GM10266 (cell line): ENCODE data around the gene BCR.

Source experiments
- DNase-seq: peaks from one replicate; pipeline ENCODE4 v3.0.0; 2012; ENCODE audit errors: extremely low spot score
- CTCF ChIP-seq: IDR thresholded peaks from 2 replicates; pipeline ENCODE4 v1.5.1; 2012; ENCODE audit warnings: mild to moderate bottlenecking, low read depth; ENCODE audit not compliant: control insufficient read depth, insufficient read depth; ENCODE audit errors: missing control alignments

BCR gene

GRCh38 chr22:23280356-23281052 lies 100.2 kb downstream of the BCR start:
- TF ChIP-seq CTCF = no peak
- DNase-seq = no peak

DNA sequence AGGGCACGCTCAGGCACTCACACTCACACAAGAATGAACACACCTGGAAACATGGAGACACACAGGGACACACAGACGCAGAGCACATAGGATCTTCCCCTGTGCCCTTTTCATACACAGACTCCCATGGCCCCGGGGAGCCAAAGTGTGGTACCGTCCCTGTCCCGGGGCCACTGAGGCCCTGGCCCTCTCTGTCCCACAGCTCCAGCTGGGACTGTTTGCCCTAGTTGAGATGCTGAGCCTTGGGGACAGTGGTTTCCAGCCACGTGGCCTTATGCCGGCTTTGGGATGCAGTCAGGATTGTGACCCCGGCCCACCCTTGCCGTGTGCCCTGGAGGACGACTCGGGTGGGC lies 100.7 kb downstream of the BCR start:
- no peak for TF ChIP-seq CTCF
- no peak for DNase-seq

- TF ChIP-seq CTCF = peak; percentile 95
Measured at GRCh38 chr22:23281406-23282088, 101.2 kb downstream of the BCR start.

DNA sequence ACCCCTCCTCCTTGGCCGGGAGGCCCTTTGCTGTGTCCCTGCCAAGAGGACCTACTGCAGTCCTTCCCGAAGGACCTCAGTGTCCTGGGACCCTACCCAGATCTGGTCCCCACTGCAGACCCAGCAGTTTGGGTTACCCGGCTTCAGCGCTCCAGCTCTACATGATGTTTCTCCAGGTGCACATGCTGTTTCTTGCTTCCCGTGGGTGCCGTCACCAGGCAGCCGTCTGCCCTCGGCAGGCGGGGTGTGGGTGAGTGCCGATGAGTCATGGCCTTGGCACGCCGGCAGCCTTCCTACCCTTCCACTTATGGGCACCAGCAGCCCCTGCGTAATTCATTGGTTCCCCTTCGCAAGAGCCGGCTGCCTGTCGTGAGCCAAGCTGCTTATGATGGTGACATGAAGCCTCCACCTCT lies 101.8 kb downstream of the BCR start:
- DNase-seq = no peak

More at GRCh38 chr22:23281406-23282088, 101.2 kb downstream of the BCR start:
- peak; percentile 85 for DNase-seq

DNA sequence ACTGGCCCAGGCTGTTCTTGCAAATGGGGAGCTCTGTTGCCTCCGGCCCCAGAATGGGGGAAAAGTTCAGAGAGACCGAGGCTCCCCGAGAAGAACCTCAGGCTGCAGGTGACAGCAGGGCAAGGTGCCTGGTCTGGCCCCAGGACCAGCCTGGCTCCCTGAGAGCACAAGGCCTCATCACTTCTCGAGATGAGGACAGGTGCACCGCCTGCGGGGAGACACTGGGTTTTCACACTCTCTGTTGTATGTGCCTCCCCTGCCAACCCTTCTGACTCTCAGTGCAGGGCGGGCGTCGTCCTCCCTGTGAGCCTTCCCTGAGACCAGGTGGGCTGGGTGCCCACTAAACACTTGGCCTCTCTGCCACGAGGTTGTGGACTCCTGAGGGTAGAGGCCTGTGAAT lies 102.2 kb downstream of the BCR start:
- no peak for DNase-seq
- TF ChIP-seq CTCF = no peak

More for the DNA sequence above, 101.8 kb downstream of the BCR start:
- TF ChIP-seq CTCF = peak; percentile 19

DNA sequence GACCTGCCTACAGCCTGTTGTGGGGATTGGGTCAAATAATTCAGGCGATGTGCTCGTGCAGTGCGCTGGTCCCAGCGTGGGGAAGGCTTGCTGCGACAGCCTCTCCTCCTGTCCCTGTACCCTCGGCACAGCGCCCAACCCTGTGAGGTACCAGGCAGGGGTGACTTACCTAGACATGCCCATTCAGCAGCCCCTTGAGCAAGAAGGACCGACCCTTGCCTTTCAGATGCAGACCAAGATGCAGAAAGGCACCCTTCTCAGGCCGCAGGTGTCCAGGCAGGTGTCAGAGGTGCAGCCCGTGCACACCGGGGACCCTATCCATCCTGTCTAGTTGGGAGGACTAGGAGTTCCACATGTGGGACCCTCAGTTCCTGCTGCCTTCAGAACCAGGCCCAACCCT lies 102.7 kb downstream of the BCR start:
- TF ChIP-seq CTCF = no peak
- DNase-seq = no peak
